Astrocyte of the cerebellum (primary cell): ENCODE data around the gene SPRYD3.

Source experiments
- DNase-seq: peaks from one replicate; pipeline ENCODE4 v3.0.0-alpha.2; 2011; ENCODE audit warnings: low read depth
- H3K4me3 ChIP-seq: 2 replicates; pipeline ENCODE4 v1.5.1; 2011; ENCODE audit warnings: mild to moderate bottlenecking, low read depth, low read length, moderate library complexity
- CTCF ChIP-seq: IDR thresholded peaks from 2 replicates; pipeline ENCODE4 v1.5.1; 2012; ENCODE audit warnings: low read length, low read depth, moderate library complexity, mild to moderate bottlenecking; ENCODE audit errors: missing control alignments
- in situ Hi-C: cut with HindIII; loops from 2 replicates; pipeline ENCODE4 v1.10.0; 2017; ENCODE audit warnings: low sequenced_read_pairs

The SPRYD3 gene

GRCh38 chr12:53067074-53067992 lies 11.9 kb downstream of the SPRYD3 start:
- DNase-seq, result no peak
- H3K4me3 ChIP-seq, result no peak overlapping the region
- no peak for TF ChIP-seq CTCF
- in situ Hi-C loops, result loop anchor here (5.0 kb wide), 2 partner anchors 35 to 105 kb away; partner anchors contain the start of gene SOAT2

- H3K4me3 ChIP-seq, result no peak overlapping the region
These were observed 12.9 kb downstream of the SPRYD3 start for GRCh38 chr12:53065975-53066931.

GRCh38 chr12:53065470-53065869 lies 13.7 kb downstream of the SPRYD3 start:
- H3K4me3 ChIP-seq, result no peak overlapping the region
- DNase-seq, result no peak
- in situ Hi-C loops, result loop anchor here (5.0 kb wide), 2 partner anchors 37 to 107 kb away; partner anchors contain the start of gene SOAT2
- no peak for TF ChIP-seq CTCF

More at GRCh38 chr12:53065975-53066931, 12.9 kb downstream of the SPRYD3 start:
- in situ Hi-C loops, result loop anchor here (5.0 kb wide), 2 partner anchors 36 to 106 kb away; partner anchors contain the start of gene SOAT2
- peak; percentile 80 for TF ChIP-seq CTCF
- DNase-seq, result peak; percentile 66

GRCh38 chr12:53064613-53065436 lies 14.4 kb downstream of the SPRYD3 start:
- no peak for TF ChIP-seq CTCF
- in situ Hi-C loops, result loop anchor here (5.0 kb wide), 2 partner anchors 37 to 107 kb away; partner anchors contain the start of gene SOAT2
- DNase-seq, result no peak

GRCh38 chr12:53063708-53064612 lies 15.2 kb downstream of the SPRYD3 start:
- DNase-seq, result no peak
- in situ Hi-C loops, result no loop called here
- no peak overlapping the region for H3K4me3 ChIP-seq
- no peak for TF ChIP-seq CTCF

More at GRCh38 chr12:53064613-53065436, 14.4 kb downstream of the SPRYD3 start:
- H3K4me3 ChIP-seq, result no peak overlapping the region
